K562 (cell line): Measurements from ENCODE around the gene WASHC4. TPM values are rescaled to one million over a fixed set of nuclear protein-coding genes. Genes with fewer than 3 reads are reported as not detected.

Experiments
- ATAC-seq: fragments of 200-7000 bp; cut with Tn5 transposase; 3 replicates; pipeline ENCODE4 v1.9.1; 2020; ENCODE audit warnings: moderate library complexity
- BruUV-seq: library from RNA; stranded (reverse); fragments of 400-500 nt; replicated peaks from 2 replicates; lab custom pipeline; 2021; lab: Mats Ljungman, UMichigan
- CTCF ChIA-PET: fragments of 300-600 bp; formaldehyde crosslinking; extraction: SDS; loops from one replicate; lab custom pipeline; 2021; ENCODE audit warnings: low intra/inter-chr PET ratio; lab: Yijun Ruan, JAX
- POLR2A ChIA-PET: fragments of 300-600, 350-650 bp; sonication (Branson Sonifier 250); formaldehyde crosslinking; extraction: SDS; loops from one replicate; lab custom pipeline; 2021; ENCODE audit warnings: antibody characterized with exemption, inconsistent platforms; lab: Yijun Ruan, JAX
- DNase-seq, 4 experiments: peaks; one replicate each; pipeline versions ENCODE4 v3.0.0 to v3.0.0-alpha.2; 2011 to 2018; ENCODE audit warnings: low spot score in 3 of 4, mixed read lengths in 3 of 4; ENCODE audit errors: extremely low read depth in 1 of 4
- FAIRE-seq: peaks from 2 replicates; lab custom pipeline; 2011; peaks lifted over from hg19 to GRCh38; lab: Jason Lieb, UNC
- H2AFZ ChIP-seq: 2 replicates; pipeline ENCODE4 v1.6.0; 2011; ENCODE audit warnings: low read depth, low read length, control low read depth, inconsistent platforms
- H3K27ac ChIP-seq: fragments of 200-600 bp; 3 replicates; pipeline ENCODE4 v1.8.0; 2011; ENCODE audit warnings: low read depth, mild to moderate bottlenecking, control low read depth, inconsistent platforms, low read length, moderate library complexity, mixed read lengths; ENCODE audit errors: extremely low read depth
- H3K27me3 ChIP-seq, 2 experiments: fragments of 300-600 bp in 1 of 2; 2 replicates in 1 of 2; 3 replicates in 1 of 2; pipeline versions ENCODE4 v1.6.0 to v1.8.0; 2011; ENCODE audit warnings: inconsistent platforms in 2 of 2, low read length in 2 of 2, mild to moderate bottlenecking in 1 of 2, mixed read lengths in 1 of 2, moderate library complexity in 1 of 2; ENCODE audit not compliant: control insufficient read depth in 2 of 2, insufficient read depth in 2 of 2
- H3K36me3 ChIP-seq: fragments of 300-600 bp; 3 replicates; pipeline ENCODE4 v1.8.0; 2011; ENCODE audit warnings: mild to moderate bottlenecking, low read length, inconsistent platforms; ENCODE audit not compliant: control insufficient read depth, insufficient read depth
- H3K4me1 ChIP-seq, 2 experiments: fragments of 200-600 bp in 1 of 2; replicated peaks in 1 of 2; 2 replicates in 1 of 2; 3 replicates in 1 of 2; pipeline versions ENCODE4 v1.5.1 to v1.8.0; 2011; ENCODE audit warnings: inconsistent platforms in 2 of 2, low read length in 2 of 2, mild to moderate bottlenecking in 1 of 2, mixed read lengths in 1 of 2, moderate library complexity in 1 of 2; ENCODE audit not compliant: control insufficient read depth in 2 of 2, insufficient read depth in 2 of 2
- H3K4me2 ChIP-seq: 2 replicates; pipeline ENCODE4 v1.6.1; 2011; ENCODE audit warnings: low read length, control low read depth, inconsistent platforms, mixed read lengths; ENCODE audit not compliant: insufficient read depth
- H3K4me3 ChIP-seq: fragments of 200-600 bp; sonication (generic), shearing (Covaris generic); 2 replicates; pipeline ENCODE4 v1.5.1; 2016; ENCODE audit warnings: control low read depth, inconsistent platforms
- H3K79me2 ChIP-seq: fragments of 200-600 bp; 3 replicates; pipeline ENCODE4 v1.8.0; 2011; ENCODE audit warnings: low read length, inconsistent platforms; ENCODE audit not compliant: control insufficient read depth, insufficient read depth
- H3K9ac ChIP-seq, 2 experiments: 2 replicates each; pipeline versions ENCODE4 v1.6.0 to v1.6.1; 2011; ENCODE audit warnings: low read depth in 2 of 2, low read length in 2 of 2, control low read depth in 1 of 2, inconsistent platforms in 1 of 2, mild to moderate bottlenecking in 1 of 2, mixed read lengths in 1 of 2; ENCODE audit not compliant: insufficient read depth in 1 of 2
- H3K9me1 ChIP-seq: one replicate; pipeline ENCODE4 v1.6.0; 2011; ENCODE audit warnings: inconsistent platforms, mild to moderate bottlenecking, low read length, moderate library complexity; ENCODE audit not compliant: control insufficient read depth, insufficient read depth
- H3K9me3 ChIP-seq: replicated peaks from 2 replicates; pipeline ENCODE4 v1.5.1; 2011; ENCODE audit warnings: low read depth, low read length, inconsistent platforms; ENCODE audit not compliant: control insufficient read depth, insufficient read depth
- H4K20me1 ChIP-seq: replicated peaks from 2 replicates; pipeline ENCODE4 v1.6.1; 2011; ENCODE audit warnings: low read length, inconsistent platforms, mixed read lengths; ENCODE audit not compliant: control insufficient read depth, insufficient read depth
- CXXC5 ChIP-seq: fragments of 250-450 bp; sonication (Bioruptor Pico); IDR thresholded peaks from 2 replicates; pipeline ENCODE4 v1.8.0; 2022; ENCODE audit warnings: inconsistent platforms, mild to moderate bottlenecking, moderate library complexity
- E2F6 ChIP-seq, 2 experiments: IDR thresholded peaks; 2 replicates each; pipeline ENCODE4 v1.6.1; 2011; ENCODE audit warnings: borderline replicate concordance in 1 of 2, control low read depth in 1 of 2, low read depth in 1 of 2, low read length in 1 of 2, mild to moderate bottlenecking in 1 of 2, mixed read lengths in 1 of 2, moderate library complexity in 1 of 2; ENCODE audit not compliant: insufficient read depth in 1 of 2, insufficient read length in 1 of 2, poor library complexity in 1 of 2, severe bottlenecking in 1 of 2; ENCODE audit errors: extremely low read depth in 1 of 2
- GATAD2B ChIP-seq: fragments of 450-650 bp; IDR thresholded peaks from 2 replicates; pipeline ENCODE4 v1.6.1; 2017; ENCODE audit warnings: mild to moderate bottlenecking, borderline replicate concordance
- NFIC ChIP-seq: fragments of 450-650 bp; IDR thresholded peaks from 2 replicates; pipeline ENCODE4 v1.6.1; 2017; ENCODE audit warnings: mild to moderate bottlenecking, inconsistent platforms
- RNF2 ChIP-seq: sonication (generic); IDR thresholded peaks from 2 replicates; pipeline ENCODE4 v1.6.1; 2016
- TCF7L2 ChIP-seq: fragments of 150-350 bp; IDR thresholded peaks from 2 replicates; pipeline ENCODE4 v1.6.1; 2016; ENCODE audit warnings: low read depth, mild to moderate bottlenecking, low read length, moderate library complexity
- ZFP30 ChIP-seq: fragments of 250-450 bp; sonication (Bioruptor Pico); IDR thresholded peaks from 2 replicates; pipeline ENCODE4 v1.8.0; 2022; ENCODE audit warnings: moderate library complexity, mild to moderate bottlenecking, inconsistent platforms, borderline replicate concordance
- ZNF707 ChIP-seq: fragments of 250-450 bp; sonication (Bioruptor Pico); conservative IDR thresholded peaks from 2 replicates; pipeline ENCODE4 v1.8.0; 2022; ENCODE audit warnings: inconsistent platforms, mild to moderate bottlenecking, moderate library complexity
- ZNF785 ChIP-seq: fragments of 250-450 bp; sonication (Bioruptor Pico); IDR thresholded peaks from 2 replicates; pipeline ENCODE4 v1.4.0; 2020; ENCODE audit warnings: mild to moderate bottlenecking
- WGBS: fragments of 100-300 bp; shearing (Covaris generic); methylation state at CpG from one replicate; pipeline ENCODE4 v1.1.6; 2016; ENCODE audit warnings: low coverage, mixed read lengths; ENCODE audit not compliant: insufficient coverage; ENCODE audit errors: missing lambda C conversion rate; 5-methylcytosine and 5-hydroxymethylcytosine counted together
- in situ Hi-C: fragments of 300-500 bp; cut with MboI; formaldehyde crosslinking; loops from 4 replicates; pipeline ENCODE4 v1.15.0; 2018; ENCODE audit warnings: inconsistent platforms, mixed read lengths
- intact Hi-C: fragments of 100-400 bp; cut with micrococcal nuclease; formaldehyde crosslinking; loops from 2 replicates; pipeline ENCODE4 v1.14.2; 2022
- polyA plus RNA-seq, 8 experiments: library from polyadenylated mRNA; depleted of rRNA in 4 of 8; stranded (reverse) in 5 of 8; unstranded in 3 of 8; fragments of >200 nt; fragmentation: Nextera tagmentation in 2 of 8; fragmentation: Illumina TruSeq in 1 of 8; extraction: Ambion mirVana in 2 of 8; extraction: Trizol in 1 of 8; gene quantifications; 2 replicates each; pipeline versions ENCODE4 v1.2.1 to v1.2.3, GENCODE V29; 2011 to 2014; ENCODE audit warnings: inconsistent platforms in 1 of 8, missing spikeins in 1 of 8
- total RNA-seq, 7 experiments: library from RNA; depleted of rRNA in 6 of 7; stranded (reverse); fragments of >200 nt in 6 of 7; fragmentation: Illumina TruSeq in 2 of 7; extraction: Trizol in 2 of 7; gene quantifications; 2 replicates each; pipeline versions ENCODE4 v1.2.1 to v1.2.3, GENCODE V29; 2011 to 2021; ENCODE audit warnings: low replicate concordance in 1 of 7
- TF ChIP-seq, protein P1 (sequence below): fragments of 450-650 bp; IDR thresholded peaks from 2 replicates; pipeline ENCODE4 v1.6.1; 2017; ENCODE audit warnings: mild to moderate bottlenecking, moderate library complexity
- TF ChIP-seq, protein P2 (sequence below), 2 experiments: IDR thresholded peaks; 2 replicates each; pipeline ENCODE4 v1.6.1; 2012; ENCODE audit warnings: improper control_type of control experiment in 2 of 2, low read depth in 2 of 2, low read length in 2 of 2, borderline replicate concordance in 1 of 2

WASHC4 gene
- total and polyA plus RNA-seq, 9 of the 15 experiments (the other 6 are each of a cell fraction or from before 2014, with no cell fraction given), result 12.5 to 38.5 (median 21.3) TPM

DNA sequence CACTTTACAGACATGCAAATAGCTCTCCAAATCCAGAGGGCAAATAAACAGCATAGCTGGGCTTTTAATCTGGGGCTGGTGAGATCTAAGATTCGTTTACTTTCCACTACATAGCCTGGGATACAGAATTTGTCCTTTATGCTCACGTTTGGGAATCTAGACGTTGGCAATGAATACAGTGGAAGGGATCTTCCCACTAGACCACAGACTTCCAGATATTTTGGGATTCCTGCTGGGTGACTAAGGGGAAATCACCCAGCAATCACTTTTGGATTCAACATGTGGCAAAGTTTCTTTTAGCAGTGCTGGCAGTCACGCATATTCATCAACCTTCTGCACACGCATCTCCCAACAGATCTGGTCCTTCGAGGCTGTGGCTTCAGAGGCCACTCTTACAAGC lies 104.9 kb downstream of the WASHC4 start:
- H3K4me1 ChIP-seq, result no peaks in the 10 kb centered on the region
- H3K79me2 ChIP-seq, result no peaks in the 10 kb centered on the region
- no peak overlapping the region for H3K4me2 ChIP-seq
- no TSS peak for BruUV-seq
- no peak for FAIRE-seq
- in situ Hi-C loops, result no loop called here
- H2AFZ ChIP-seq, result no peak overlapping the region
- H3K27ac ChIP-seq, result no peak overlapping the region
- 34% methylated on average over 6 of the region's 6 CpGs for WGBS
- ChIA-PET CTCF (no interaction called here), POLR2A (interaction anchor here (1.4 kb wide), 1 partner anchor 21 kb away, joined by 4 read pairs; no protein-coding TSS in a partner anchor)
- no peaks in the 10 kb centered on the region for H3K9me3 ChIP-seq
- no peak for ATAC-seq
- H3K36me3 ChIP-seq, result peaks cover 3% of the 10 kb centered on the region; the same call in 1 of the 3 replicates
- no peak for DNase-seq
- no peaks in the 10 kb centered on the region for H3K9me1 ChIP-seq
- no peaks in the 10 kb centered on the region for H3K27me3 ChIP-seq
- no peak overlapping the region for H3K9ac ChIP-seq
- no peaks in the 10 kb centered on the region; the same call in 1 of the 2 replicates for H4K20me1 ChIP-seq
- intact Hi-C loops, result no loop called here
- TF ChIP-seq GATAD2B (no peak), ZNF785 (CRISPR knock-in tag) (no peak), ZNF707 (CRISPR knock-in tag) (no peak), E2F6 (IDR thresholded peaks at IDR 0.05; ENCODE audit: borderline replicate concordance in 1 of 2, extremely low read depth in 1 of 2, insufficient read depth in 1 of 2, insufficient read length in 1 of 2, low read depth in 1 of 2, low read length in 1 of 2, poor library complexity in 1 of 2, severe bottlenecking in 1 of 2) (no peak), ZFP30 (CRISPR knock-in tag) (no peak), TCF7L2 (no peak), RNF2 (no peak), NFIC (no peak), CXXC5 (CRISPR knock-in tag) (no peak)
- TF ChIP-seq, protein P1, sequence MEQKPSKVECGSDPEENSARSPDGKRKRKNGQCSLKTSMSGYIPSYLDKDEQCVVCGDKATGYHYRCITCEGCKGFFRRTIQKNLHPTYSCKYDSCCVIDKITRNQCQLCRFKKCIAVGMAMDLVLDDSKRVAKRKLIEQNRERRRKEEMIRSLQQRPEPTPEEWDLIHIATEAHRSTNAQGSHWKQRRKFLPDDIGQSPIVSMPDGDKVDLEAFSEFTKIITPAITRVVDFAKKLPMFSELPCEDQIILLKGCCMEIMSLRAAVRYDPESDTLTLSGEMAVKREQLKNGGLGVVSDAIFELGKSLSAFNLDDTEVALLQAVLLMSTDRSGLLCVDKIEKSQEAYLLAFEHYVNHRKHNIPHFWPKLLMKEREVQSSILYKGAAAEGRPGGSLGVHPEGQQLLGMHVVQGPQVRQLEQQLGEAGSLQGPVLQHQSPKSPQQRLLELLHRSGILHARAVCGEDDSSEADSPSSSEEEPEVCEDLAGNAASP, result no peak
- TF ChIP-seq, protein P2, sequence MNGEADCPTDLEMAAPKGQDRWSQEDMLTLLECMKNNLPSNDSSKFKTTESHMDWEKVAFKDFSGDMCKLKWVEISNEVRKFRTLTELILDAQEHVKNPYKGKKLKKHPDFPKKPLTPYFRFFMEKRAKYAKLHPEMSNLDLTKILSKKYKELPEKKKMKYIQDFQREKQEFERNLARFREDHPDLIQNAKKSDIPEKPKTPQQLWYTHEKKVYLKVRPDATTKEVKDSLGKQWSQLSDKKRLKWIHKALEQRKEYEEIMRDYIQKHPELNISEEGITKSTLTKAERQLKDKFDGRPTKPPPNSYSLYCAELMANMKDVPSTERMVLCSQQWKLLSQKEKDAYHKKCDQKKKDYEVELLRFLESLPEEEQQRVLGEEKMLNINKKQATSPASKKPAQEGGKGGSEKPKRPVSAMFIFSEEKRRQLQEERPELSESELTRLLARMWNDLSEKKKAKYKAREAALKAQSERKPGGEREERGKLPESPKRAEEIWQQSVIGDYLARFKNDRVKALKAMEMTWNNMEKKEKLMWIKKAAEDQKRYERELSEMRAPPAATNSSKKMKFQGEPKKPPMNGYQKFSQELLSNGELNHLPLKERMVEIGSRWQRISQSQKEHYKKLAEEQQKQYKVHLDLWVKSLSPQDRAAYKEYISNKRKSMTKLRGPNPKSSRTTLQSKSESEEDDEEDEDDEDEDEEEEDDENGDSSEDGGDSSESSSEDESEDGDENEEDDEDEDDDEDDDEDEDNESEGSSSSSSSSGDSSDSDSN (IDR thresholded peaks at IDR 0.05; ENCODE audit: borderline replicate concordance in 1 of 2, low read depth in 2 of 2, low read length in 2 of 2), result no peak
- TF ChIP-seq, all 486 proteins: peak for 0
- no peak overlapping the region for H3K4me3 ChIP-seq
